Activated CD8-positive, alpha-beta memory T cell treated with anti-CD3 and anti-CD28 coated beads for 24 hours (primary cell): ENCODE measurements around the gene PGAP6.
"Not testable (repeated sequence)": the region's sequence is repeated elsewhere in the genome, so short reads cannot be mapped to it uniquely, and the experiment has no call there.

Source experiments
- DNase-seq: peaks from one replicate; pipeline ENCODE4 v3.0.0-alpha.2; 2020

The PGAP6 gene

DNA sequence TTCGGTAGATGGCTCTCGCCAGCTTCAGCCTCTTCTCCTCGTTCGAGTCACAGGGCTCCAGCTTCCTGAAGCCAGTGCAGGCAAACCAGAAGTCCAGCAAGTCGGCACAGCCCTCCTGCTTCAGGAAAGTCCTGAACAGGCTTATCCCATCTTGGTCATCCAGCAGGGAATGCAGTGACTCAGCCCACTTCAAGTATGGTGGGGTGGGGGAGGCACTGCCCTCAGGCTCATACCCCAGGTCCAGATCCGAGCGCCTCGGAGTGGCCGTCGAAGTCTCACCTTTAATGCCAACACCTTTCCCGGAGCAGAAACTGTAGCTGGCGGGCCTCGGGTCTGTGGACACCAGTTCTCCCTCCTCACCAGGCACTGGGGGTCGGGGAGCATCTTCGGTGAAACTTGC is 35.2 kb downstream of the PGAP6 start:
- DNase-seq, result no peak

DNA sequence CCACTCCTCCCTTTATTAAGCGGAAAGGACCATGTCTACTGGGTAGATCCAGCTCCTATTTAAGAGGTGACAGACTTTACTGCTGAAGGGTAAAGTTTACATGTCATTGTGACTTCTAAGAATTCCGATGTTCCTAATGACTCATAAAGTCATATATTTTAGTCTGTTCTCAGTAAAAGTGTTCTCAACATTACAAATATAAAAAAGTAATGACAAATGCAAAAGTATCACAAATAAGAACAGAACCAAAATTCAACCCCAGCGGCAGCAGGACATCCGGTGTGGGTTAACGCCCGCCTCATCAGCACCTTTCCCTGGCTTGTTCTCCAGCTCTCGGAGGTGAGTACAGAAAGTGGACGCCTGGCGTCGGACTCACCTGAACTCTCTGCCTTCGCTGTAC is 36.0 kb downstream of the PGAP6 start:
- DNase-seq, result no peak

GRCh38 chr16:342455-343213 is 39.1 kb downstream of the PGAP6 start:
- no peak for DNase-seq

GRCh38 chr16:341974-342336 is 39.8 kb downstream of the PGAP6 start:
- DNase-seq, result not testable (repeated sequence)

GRCh38 chr16:341095-341973 is 40.4 kb downstream of the PGAP6 start:
- DNase-seq, result not testable (repeated sequence)

- DNase-seq, result no peak
Observed at GRCh38 chr16:340370-341091, 41.2 kb downstream of the PGAP6 start.

- no peak for DNase-seq
Observed at GRCh38 chr16:339680-340079, 42.1 kb downstream of the PGAP6 start.

DNA sequence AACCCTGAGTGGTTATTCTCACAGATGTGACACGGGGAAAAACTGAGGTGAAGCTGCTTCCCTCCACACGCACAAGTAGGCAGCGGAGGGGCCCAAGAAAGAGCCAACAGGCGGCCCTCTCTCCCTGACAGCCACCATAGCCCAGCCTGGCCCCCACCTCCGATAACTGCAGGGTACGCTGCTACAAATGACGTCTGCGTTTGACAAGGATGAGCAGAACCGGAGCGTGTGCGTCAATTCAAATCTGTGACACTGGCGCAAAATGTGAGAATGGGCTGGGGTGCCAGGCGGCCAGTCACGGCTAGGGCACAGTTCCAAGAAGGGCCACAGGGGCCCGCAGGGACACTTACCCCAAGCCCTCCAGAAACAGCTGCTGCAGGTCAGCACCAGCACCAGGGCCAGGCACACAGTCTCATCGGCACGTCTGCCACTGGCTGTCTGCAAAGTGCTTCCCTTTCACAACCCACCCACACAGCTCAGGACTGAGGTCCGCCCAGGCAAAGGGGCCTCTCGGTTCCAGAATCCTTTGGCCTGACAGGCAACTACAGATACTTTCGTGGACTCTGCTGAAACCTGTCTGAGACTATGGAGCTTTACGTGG is 43.7 kb downstream of the PGAP6 start:
- no peak for DNase-seq

GRCh38 chr16:337437-337836 is 44.3 kb downstream of the PGAP6 start:
- no peak for DNase-seq

- DNase-seq, result no peak
Observed at GRCh38 chr16:336269-336668, 45.5 kb downstream of the PGAP6 start.

GRCh38 chr16:334861-335632 is 46.7 kb downstream of the PGAP6 start:
- not testable (repeated sequence) for DNase-seq

GRCh38 chr16:334164-334832 is 47.5 kb downstream of the PGAP6 start:
- not testable (repeated sequence) for DNase-seq

DNA sequence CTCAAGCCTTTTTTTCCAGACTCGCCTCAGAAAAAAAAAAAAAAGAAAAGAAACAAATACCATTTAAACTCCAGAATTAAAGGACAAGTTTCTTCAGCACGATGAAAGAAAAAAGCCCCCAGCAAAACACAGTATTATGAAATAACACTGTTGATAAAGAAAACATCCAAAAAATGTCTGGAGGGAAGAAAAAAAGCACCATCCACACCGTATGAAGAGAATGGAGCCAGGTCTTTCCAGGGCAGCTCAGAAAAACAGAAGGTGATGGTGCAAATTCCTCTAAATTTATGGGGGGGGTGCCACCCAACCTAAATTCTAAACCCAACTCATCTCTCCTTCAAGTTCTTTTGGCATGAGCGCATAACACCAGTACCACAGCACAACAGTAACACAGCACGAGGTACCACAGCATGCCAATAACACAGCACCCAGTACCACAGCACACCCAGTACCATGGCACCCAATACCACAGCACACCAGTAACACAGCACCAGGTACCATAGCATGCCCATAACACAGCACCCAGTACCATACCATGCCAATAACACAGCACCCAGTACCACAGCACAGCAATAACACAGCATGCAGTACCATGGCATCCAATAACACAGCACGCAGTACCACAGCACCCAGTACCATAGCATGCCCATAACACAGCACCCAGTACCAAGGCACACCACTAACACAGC is 48.2 kb downstream of the PGAP6 start:
- DNase-seq, result no peak

DNA sequence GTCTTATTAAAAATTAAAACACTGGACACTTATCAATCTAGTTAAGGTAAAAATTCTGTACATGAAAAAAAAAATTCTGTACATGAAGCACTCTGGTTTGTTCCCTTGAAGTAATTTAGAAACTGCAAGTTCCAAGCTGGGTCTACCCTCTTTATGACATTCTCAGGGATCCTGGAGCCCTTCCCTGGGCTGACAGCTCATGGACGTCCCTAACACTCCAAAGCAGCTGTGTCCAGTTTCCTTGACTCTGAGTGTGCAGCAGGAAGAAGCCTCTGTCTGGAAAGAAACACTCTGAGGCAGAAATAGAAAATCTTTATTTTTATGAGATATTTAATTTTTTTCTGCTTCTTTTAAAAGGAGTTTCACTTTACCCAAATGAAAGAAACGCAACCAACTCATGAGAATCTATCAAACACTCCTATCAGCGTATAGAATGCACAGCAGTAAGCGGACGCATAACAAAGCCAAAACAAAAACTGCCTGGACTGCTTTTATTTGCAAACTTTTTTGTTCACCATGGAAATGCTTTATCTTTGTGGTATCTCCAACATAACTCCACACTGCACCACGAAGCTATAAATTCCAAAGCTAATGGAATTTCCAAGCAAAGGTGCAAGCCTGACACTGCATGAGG is 50.5 kb downstream of the PGAP6 start:
- DNase-seq, result not testable (repeated sequence)

DNA sequence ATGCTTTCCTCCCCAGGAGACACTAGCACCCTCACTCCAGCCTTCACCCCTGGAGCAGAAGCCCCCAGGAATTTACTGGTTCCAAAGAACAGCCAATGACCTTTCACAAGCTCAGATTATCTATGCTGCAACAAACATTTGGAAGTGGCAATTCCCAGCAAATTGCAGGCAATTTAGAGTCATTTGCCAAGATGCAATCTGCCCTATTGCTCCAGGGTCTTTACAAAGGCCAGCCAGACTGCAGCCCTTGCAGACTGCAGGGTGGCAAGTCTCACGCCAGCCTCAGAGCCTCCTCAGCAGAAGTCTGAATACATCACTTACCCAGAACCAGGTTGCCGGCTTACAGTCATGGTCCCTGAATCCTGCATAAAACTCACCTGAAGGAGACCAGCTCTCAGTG is 51.0 kb downstream of the PGAP6 start:
- no peak for DNase-seq

DNA sequence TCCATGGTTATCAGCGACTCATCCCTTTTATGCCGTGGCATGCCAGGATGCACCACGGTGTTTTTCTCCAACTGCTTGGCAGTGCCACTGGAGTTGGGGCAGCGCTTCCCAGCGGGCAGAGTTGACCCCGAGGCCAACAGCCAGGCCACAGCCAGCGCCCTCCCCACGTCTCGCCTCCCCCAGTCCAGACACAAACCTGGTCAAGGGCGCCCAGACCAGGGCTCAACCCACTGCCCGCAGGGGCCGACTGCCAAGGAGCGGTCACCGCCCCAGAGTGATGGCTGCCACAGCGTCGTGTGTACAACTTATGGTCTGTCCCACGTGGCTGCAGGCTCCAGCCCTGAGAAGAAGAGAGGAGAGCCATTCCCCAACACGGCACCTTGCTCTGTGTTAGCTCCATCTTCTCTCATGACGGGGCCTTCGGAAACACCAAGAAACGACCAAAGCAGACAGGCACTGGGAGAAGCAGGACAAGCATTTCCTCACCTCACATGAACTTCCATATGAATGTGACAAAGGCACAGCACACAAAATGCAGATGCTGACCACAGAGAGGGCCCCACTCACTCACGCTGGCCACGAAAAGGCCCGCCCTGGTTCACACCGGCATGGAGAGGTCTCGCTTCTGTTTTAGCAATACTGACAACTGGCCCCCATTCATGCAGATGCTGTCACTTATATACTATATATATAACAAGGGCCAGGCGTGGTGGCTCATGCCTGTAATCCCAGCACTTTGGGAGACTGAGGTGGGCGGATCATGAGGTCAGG is 56.2 kb downstream of the PGAP6 start:
- no peak for DNase-seq

DNA sequence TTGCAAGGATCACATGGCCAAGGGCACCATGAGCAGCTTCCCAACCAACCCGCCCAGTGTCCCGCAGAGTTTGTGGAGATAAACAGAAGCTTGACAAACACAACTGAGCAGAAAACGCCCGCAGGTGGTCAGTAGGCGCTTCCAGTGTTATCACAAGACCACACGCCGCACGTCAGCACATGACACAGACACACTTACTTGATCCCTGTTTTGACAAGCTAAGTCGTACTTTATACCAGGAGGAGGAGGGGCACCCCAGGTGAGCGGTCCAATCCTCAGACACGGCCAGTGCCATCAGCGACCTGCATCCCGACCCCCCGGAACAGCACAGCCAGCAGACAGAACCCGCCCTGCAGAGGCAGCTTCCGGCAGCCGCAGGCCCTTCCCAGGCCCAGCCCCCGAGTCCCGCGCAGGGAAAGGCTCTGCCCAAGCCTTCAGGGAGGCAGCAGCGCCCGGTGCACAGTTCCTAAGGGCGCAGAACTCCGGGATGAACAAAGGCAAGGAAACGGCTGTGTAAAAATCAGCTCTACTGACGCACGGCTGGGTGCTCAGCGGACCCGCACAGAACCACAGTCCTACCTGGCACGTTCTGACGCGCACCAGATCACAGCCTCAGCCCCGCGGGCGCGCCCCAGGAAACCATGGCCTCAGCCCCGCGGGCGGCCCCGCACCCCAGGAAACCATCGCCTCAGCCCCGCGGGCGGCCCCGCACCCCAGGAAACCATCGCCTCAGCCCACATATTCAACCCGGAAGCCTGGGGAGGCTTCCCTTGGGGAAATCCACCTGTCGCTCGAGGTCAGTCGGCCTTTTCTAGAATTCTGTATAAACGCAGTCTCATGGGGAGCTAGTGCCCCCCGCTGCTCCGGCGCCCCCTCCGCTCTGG is 57.1 kb downstream of the PGAP6 start:
- DNase-seq, result peak; percentile 76

DNA sequence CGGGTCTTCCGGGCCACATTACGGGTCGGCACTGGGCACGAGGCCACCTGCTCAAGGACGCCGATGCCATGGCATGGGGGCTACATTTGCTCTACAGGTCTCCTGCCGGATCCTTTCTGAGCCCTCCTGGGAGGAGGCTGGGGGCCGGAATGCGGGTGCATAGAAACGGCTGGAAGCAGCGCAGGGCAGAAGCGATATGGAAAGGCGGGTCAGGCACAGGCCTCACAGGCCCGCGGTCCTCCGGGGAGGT is 57.7 kb downstream of the PGAP6 start:
- DNase-seq, result no peak
